ENCODE data around the gene PHF20.
"Not testable (repeated sequence)": the region's sequence is repeated elsewhere in the genome, so short reads cannot be mapped to it uniquely, and the experiment has no call there.

Gene PHF20

DNA sequence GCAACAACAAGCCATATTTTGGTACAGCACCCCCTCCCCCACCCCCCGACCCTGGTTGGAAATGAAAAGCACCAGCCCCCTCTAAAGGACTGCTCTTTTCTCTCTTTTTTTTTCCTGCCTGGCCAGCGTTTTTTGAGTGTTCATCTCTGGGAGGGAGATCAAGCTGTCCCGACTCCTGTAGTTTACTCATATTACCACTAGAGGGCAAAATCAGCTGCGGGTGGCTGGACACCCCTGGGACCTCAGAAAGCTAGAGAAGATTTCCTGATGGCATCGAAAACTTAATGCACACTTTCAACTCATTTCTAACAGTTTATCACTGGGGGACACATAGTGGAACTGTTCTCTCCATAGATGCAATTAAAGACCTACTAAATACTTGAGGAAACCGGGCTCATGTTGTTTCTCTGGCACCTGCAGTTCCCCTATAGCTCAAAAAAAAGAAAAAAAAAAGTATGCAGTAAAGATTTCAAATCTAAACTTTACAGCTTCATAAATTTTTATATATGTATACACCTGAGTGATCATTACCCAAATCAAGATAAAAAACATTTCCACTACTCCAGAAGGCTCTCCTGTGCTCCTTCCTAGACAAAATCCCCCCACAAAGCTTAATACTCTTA, 221.0 kb downstream of the PHF20 start:
- POLR2A ChIA-PET, result no interaction called here
- H3K4me1 ChIP-seq (ENCODE audit: control extremely low read depth in 1 of 4, control insufficient read depth in 4 of 4, insufficient read depth in 4 of 4, low read length in 3 of 4), result peaks cover 0 to 6% (median 2%) of the 10 kb centered on the region in 4 experiments
- DNase-seq, result peak; percentile 69 to 76 (median 70)
- H3K9me3 ChIP-seq (ENCODE audit: control extremely low read depth in 1 of 5, control insufficient read depth in 4 of 5, insufficient read depth in 2 of 5, low read depth in 1 of 5, low read length in 4 of 5), result no peaks in the 10 kb centered on the region
- H3K27ac ChIP-seq (ENCODE audit: insufficient read depth in 1 of 2, low read depth in 1 of 2, low read length in 2 of 2, poor library complexity in 1 of 2, severe bottlenecking in 2 of 2), result no peak overlapping the region
- peaks cover 0 to 3% (median 0%) of the 10 kb centered on the region in 5 experiments for H3K27me3 ChIP-seq (replicated peaks in 2 of 5; ENCODE audit: control insufficient read depth in 4 of 5, insufficient read depth in 5 of 5, low read length in 4 of 5)
- CTCF ChIA-PET, result interaction anchor here (0.7 to 12.8 kb wide), 27 partner anchors 8 to 211 kb away, joined by 3 to 292 read pairs (median 5); partner anchors contain the start of gene SCAND1
- peak overlapping the region in 2 of 7 experiments; percentile 19 to 50 for H3K4me3 ChIP-seq (ENCODE audit: control insufficient read depth in 1 of 7, extremely low read depth in 1 of 7, insufficient read depth in 4 of 7, low read depth in 2 of 7, low read length in 6 of 7)
- WGBS (ENCODE audit: insufficient coverage), result 0% methylated on average over 1 of the region's 6 CpGs
- no peaks in the 10 kb centered on the region for H3K36me3 ChIP-seq (ENCODE audit: control insufficient read depth in 4 of 4, insufficient read depth in 4 of 4, low read length in 3 of 4)

GRCh38 chr20:35994994-35995453, 223.2 kb downstream of the PHF20 start:
- WGBS (ENCODE audit: insufficient coverage), result 3% methylated on average over 5 of the region's 6 CpGs
- CTCF ChIA-PET, result interaction anchor here (0.6 to 12.8 kb wide), 19 partner anchors 8 to 433 kb away, joined by 3 to 292 read pairs (median 3); partner anchors contain the start of gene SCAND1
- peak; percentile 81 to 86 (median 85) for DNase-seq

GRCh38 chr20:35996492-35996891, 224.7 kb downstream of the PHF20 start:
- H3K9me3 ChIP-seq (ENCODE audit: control extremely low read depth in 1 of 5, control insufficient read depth in 4 of 5, insufficient read depth in 2 of 5, low read depth in 1 of 5, low read length in 4 of 5); H3K27ac ChIP-seq (ENCODE audit: insufficient read depth in 1 of 2, low read depth in 1 of 2, low read length in 2 of 2, poor library complexity in 1 of 2, severe bottlenecking in 2 of 2); H3K36me3 ChIP-seq (ENCODE audit: control insufficient read depth in 4 of 4, insufficient read depth in 4 of 4, low read length in 3 of 4); H3K4me1 ChIP-seq (ENCODE audit: control extremely low read depth in 1 of 4, control insufficient read depth in 4 of 4, insufficient read depth in 4 of 4, low read length in 3 of 4); H3K4me3 ChIP-seq (ENCODE audit: control insufficient read depth in 1 of 7, extremely low read depth in 1 of 7, insufficient read depth in 4 of 7, low read depth in 2 of 7, low read length in 6 of 7); POLR2A ChIA-PET; H3K27me3 ChIP-seq (replicated peaks in 2 of 5; ENCODE audit: control insufficient read depth in 4 of 5, insufficient read depth in 5 of 5, low read length in 4 of 5); DNase-seq: not testable (repeated sequence)
- 98% methylated on average over 6 of the region's 8 CpGs for WGBS (ENCODE audit: insufficient coverage)
- CTCF ChIA-PET, result interaction anchor here (1.1 to 12.8 kb wide), 4 partner anchors 9 to 143 kb away, joined by 3 to 292 read pairs (median 9); no protein-coding TSS in a partner anchor

More at GRCh38 chr20:35994994-35995453, 223.2 kb downstream of the PHF20 start:
- POLR2A ChIA-PET, result no interaction called here
- Histone ChIP-seq H3K27me3 (replicated peaks in 2 of 5; ENCODE audit: control insufficient read depth in 4 of 5, insufficient read depth in 5 of 5, low read length in 4 of 5) (no peaks in the 10 kb centered on the region), H3K36me3 (ENCODE audit: control insufficient read depth in 4 of 4, insufficient read depth in 4 of 4, low read length in 3 of 4) (no peaks in the 10 kb centered on the region), H3K9me3 (ENCODE audit: control extremely low read depth in 1 of 5, control insufficient read depth in 4 of 5, insufficient read depth in 2 of 5, low read depth in 1 of 5, low read length in 4 of 5) (peaks cover 0 to 4% (median 0%) of the 10 kb centered on the region in 5 experiments), H3K4me1 (ENCODE audit: control extremely low read depth in 1 of 4, control insufficient read depth in 4 of 4, insufficient read depth in 4 of 4, low read length in 3 of 4) (peaks cover 0 to 6% (median 2%) of the 10 kb centered on the region in 4 experiments), H3K27ac (ENCODE audit: insufficient read depth in 1 of 2, low read depth in 1 of 2, low read length in 2 of 2, poor library complexity in 1 of 2, severe bottlenecking in 2 of 2) (no peak overlapping the region), H3K4me3 (ENCODE audit: control insufficient read depth in 1 of 7, extremely low read depth in 1 of 7, insufficient read depth in 4 of 7, low read depth in 2 of 7, low read length in 6 of 7) (no peak overlapping the region)
